Pericardium fibroblast (primary cell): ENCODE results near the gene MAGI1. TPM values are rescaled to one million over a fixed set of nuclear protein-coding genes. Genes with fewer than 3 reads are reported as not detected.

Experiments
- total RNA-seq: library from RNA; depleted of rRNA; stranded (reverse); fragments of >200 nt; gene quantifications from 2 replicates; pipeline ENCODE4 v1.2.3, GENCODE V29; 2015

The MAGI1 gene
- total RNA-seq, result 10.0 and 16.7 TPM in 2 replicates

DNA sequence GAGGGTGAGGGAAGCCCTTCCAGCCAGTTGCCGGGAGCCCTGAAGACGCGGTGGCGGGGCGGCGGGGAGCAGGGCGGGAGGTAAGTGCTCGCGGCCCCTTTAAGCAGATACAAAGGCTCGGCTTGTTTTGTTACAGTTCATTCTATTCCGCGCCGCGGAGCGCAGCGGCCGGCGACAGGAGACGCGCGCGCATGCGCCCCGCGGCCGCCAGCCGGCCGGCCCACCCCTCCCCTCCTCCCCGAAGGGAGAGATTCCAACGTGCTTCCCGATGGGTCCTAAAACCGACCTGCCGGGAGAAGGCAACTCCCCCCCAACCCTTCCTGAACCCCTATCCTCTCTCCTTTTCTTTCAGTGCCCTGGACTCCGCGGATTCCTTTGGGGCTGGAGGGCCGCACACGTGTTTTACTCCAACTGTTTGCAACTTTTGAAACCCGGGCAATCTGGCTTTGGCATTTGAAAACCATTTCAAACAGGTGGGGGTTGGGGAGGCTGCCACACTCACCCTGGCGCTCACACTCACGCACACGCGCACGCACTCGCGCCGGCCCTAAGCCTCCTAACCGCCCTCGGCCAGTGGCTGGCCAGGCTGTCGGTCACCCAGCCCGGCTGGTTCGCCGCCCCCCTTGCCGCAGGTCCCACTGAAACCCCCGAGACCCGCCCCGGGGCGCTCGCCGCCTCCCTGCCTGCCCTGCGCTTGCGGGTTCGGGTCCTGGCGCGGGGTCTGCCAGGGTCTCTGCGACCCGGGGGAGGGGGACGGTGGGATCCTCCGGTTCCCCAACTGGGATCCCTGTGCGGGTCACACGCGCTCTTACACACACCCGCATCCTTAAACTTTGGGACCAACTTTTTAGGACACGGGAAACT, at the start of gene MAGI1:
MAGI1 (minus strand) TSS at position 193 of the 864 bp plus-strand sequence. CDS start 610 bp downstream, outside the sequence.

Other genes with a start within 250 kb of the MAGI1 start
- 7.3 and 11.4 TPM in 2 replicates for gene SLC25A26, start 182.1 kb upstream of the MAGI1 start, total RNA-seq